Measurements from ENCODE around the gene ASB13. TPM values are rescaled to one million over a fixed set of nuclear protein-coding genes. Genes with fewer than 3 reads are reported as not detected.

Gene ASB13
- total and polyA plus RNA-seq, 2 of the 13 experiments (the other 11 are each of a cell fraction or from before 2014, with no cell fraction given) = 9.3 to 15.4 TPM

DNA sequence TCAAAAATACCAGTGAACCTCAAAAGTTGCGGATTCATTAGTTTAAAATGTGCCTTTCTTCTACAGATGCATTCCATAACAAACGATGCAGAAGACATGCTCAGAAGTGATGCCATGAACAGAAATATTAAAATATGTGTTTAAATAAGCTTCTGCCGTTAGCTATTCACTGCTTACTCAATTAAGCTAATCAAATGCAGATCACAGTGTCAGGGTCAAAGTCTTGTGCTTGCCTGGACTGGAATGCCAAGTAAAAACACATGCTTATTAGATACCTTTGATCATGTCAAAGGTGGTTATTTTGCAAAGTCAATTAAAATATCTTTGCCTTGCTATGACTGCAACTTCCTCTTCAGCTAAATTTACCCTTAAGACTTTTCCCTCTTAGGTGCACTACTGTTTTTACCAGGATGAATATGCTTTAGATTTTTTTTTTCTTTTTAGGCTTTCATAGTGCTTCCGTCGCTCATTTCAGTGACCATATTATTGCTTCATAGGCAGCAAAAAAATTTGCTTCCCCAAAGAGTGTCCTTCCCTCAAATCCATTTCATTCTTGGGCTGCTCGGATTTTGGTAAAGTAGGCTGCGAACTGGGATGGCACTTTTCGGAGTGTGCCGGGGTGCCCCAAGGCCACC is 905 bp downstream of the ASB13 start (continued):
- TF ChIP-seq, protein P1, sequence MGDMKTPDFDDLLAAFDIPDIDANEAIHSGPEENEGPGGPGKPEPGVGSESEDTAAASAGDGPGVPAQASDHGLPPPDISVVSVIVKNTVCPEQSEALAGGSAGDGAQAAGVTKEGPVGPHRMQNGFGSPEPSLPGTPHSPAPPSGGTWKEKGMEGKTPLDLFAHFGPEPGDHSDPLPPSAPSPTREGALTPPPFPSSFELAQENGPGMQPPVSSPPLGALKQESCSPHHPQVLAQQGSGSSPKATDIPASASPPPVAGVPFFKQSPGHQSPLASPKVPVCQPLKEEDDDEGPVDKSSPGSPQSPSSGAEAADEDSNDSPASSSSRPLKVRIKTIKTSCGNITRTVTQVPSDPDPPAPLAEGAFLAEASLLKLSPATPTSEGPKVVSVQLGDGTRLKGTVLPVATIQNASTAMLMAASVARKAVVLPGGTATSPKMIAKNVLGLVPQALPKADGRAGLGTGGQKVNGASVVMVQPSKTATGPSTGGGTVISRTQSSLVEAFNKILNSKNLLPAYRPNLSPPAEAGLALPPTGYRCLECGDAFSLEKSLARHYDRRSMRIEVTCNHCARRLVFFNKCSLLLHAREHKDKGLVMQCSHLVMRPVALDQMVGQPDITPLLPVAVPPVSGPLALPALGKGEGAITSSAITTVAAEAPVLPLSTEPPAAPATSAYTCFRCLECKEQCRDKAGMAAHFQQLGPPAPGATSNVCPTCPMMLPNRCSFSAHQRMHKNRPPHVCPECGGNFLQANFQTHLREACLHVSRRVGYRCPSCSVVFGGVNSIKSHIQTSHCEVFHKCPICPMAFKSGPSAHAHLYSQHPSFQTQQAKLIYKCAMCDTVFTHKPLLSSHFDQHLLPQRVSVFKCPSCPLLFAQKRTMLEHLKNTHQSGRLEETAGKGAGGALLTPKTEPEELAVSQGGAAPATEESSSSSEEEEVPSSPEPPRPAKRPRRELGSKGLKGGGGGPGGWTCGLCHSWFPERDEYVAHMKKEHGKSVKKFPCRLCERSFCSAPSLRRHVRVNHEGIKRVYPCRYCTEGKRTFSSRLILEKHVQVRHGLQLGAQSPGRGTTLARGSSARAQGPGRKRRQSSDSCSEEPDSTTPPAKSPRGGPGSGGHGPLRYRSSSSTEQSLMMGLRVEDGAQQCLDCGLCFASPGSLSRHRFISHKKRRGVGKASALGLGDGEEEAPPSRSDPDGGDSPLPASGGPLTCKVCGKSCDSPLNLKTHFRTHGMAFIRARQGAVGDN (CRISPR knock-in tag; IDR thresholded peaks at IDR 0.05) = no peak
- peak; percentile 20; the same call in 1 of the 2 replicates for TF ChIP-seq HNF4G (IDR thresholded peaks at IDR 0.05; ENCODE audit: borderline replicate concordance, low read depth, low read length)
- TF ChIP-seq HNF4G (CRISPR knock-in tag; IDR thresholded peaks at IDR 0.05; ENCODE audit: borderline replicate concordance, low read depth) = no peak
- no peak for TF ChIP-seq ZNF549 (CRISPR knock-in tag; IDR thresholded peaks at IDR 0.05)
- TF ChIP-seq RBM39 (IDR thresholded peaks at IDR 0.05; ENCODE audit: low read depth, low read length, poor library complexity, severe bottlenecking) = no peak
- TF ChIP-seq ZFP1 (CRISPR knock-in tag; IDR thresholded peaks at IDR 0.05) = no peak
- no peak for TF ChIP-seq ZNF326 (CRISPR knock-in tag; IDR thresholded peaks at IDR 0.05; ENCODE audit: borderline replicate concordance)
- TF ChIP-seq ZNF577 (CRISPR knock-in tag; IDR thresholded peaks at IDR 0.05; ENCODE audit: borderline replicate concordance, low read depth) = no peak
- TF ChIP-seq, protein P2, sequence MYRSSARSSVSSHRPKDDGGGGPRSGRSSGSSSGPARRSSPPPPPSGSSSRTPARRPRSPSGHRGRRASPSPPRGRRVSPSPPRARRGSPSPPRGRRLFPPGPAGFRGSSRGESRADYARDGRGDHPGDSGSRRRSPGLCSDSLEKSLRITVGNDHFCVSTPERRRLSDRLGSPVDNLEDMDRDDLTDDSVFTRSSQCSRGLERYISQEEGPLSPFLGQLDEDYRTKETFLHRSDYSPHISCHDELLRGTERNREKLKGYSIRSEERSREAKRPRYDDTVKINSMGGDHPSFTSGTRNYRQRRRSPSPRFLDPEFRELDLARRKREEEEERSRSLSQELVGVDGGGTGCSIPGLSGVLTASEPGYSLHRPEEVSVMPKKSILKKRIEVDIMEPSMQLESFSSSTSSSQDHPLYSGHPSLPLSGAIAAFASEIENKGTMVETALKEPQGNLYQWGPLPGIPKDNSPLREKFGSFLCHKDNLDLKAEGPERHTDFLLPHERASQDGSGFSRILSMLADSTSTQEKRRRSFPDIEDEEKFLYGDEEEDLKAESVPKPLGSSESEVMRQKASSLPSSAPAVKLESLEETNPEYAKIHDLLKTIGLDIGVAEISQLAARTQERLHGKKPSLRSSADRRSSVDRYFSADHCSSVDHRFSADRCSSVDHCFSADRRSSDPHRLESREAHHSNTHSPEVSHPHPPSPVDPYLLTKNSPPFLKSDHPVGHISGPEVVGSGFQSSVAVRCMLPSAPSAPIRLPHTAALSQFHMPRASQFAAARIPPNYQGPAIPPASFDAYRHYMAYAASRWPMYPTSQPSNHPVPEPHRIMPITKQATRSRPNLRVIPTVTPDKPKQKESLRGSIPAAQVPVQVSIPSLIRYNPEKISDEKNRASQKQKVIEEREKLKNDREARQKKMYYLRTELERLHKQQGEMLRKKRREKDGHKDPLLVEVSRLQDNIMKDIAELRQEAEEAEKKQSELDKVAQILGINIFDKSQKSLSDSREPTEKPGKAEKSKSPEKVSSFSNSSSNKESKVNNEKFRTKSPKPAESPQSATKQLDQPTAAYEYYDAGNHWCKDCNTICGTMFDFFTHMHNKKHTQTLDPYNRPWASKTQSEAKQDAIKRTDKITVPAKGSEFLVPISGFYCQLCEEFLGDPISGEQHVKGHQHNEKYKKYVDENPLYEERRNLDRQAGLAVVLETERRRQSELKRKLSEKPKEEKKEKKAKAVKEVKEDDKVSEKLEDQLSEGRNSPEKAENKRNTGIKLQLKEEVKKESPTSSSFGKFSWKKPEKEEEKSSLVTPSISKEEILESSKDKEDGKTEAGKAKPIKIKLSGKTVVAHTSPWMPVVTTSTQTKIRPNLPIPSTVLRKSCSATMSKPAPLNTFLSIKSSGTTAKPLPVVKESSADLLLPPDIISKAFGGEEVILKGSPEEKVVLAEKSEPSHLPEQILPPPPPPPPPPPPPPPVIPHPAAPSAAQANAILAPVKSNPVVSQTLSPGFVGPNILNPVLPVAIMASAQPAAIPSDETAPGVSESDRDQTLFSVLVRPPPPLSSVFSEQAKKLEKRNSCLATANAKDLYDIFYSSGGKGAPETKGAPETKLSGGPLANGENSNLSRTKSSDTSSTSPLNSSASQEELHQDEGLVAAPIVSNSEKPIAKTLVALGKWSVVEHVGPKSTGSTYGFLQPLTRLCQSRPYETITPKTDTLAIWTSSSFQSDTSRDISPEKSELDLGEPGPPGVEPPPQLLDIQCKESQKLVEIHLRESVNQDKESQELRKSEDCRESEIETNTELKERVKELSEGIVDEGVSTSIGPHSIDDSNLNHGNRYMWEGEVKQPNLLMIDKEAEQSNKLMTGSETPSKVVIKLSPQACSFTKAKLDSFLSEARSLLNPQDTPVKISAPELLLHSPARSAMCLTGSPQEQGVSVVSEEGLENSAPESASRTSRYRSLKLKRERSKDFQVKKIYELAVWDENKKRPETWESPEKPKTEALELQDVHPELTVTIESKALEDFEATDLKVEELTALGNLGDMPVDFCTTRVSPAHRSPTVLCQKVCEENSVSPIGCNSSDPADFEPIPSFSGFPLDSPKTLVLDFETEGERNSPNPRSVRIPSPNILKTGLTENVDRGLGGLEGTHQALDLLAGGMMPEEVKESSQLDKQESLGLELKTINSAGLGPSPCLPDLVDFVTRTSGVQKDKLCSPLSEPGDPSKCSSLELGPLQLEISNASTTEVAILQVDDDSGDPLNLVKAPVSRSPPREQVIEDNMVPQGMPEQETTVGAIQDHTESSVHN (CRISPR knock-in tag; IDR thresholded peaks at IDR 0.05) = no peak
- TF ChIP-seq ZNF317 (CRISPR knock-in tag; IDR thresholded peaks at IDR 0.05) = 0 out of 2 replicates have a peak, but pooled peaks have one; percentile 2
- TF ChIP-seq, protein P3, sequence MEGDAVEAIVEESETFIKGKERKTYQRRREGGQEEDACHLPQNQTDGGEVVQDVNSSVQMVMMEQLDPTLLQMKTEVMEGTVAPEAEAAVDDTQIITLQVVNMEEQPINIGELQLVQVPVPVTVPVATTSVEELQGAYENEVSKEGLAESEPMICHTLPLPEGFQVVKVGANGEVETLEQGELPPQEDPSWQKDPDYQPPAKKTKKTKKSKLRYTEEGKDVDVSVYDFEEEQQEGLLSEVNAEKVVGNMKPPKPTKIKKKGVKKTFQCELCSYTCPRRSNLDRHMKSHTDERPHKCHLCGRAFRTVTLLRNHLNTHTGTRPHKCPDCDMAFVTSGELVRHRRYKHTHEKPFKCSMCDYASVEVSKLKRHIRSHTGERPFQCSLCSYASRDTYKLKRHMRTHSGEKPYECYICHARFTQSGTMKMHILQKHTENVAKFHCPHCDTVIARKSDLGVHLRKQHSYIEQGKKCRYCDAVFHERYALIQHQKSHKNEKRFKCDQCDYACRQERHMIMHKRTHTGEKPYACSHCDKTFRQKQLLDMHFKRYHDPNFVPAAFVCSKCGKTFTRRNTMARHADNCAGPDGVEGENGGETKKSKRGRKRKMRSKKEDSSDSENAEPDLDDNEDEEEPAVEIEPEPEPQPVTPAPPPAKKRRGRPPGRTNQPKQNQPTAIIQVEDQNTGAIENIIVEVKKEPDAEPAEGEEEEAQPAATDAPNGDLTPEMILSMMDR (CRISPR knock-in tag; IDR thresholded peaks at IDR 0.05) = no peak
- TF ChIP-seq SMARCE1 (IDR thresholded peaks at IDR 0.05; ENCODE audit: borderline replicate concordance) = no peak
- TF ChIP-seq, protein P4, sequence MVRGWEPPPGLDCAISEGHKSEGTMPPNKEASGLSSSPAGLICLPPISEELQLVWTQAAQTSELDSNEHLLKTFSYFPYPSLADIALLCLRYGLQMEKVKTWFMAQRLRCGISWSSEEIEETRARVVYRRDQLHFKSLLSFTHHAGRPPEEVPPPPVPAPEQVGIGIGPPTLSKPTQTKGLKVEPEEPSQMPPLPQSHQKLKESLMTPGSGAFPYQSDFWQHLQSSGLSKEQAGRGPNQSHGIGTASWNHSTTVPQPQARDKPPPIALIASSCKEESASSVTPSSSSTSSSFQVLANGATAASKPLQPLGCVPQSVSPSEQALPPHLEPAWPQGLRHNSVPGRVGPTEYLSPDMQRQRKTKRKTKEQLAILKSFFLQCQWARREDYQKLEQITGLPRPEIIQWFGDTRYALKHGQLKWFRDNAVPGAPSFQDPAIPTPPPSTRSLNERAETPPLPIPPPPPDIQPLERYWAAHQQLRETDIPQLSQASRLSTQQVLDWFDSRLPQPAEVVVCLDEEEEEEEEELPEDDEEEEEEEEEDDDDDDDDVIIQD (CRISPR knock-in tag; IDR thresholded peaks at IDR 0.05; ENCODE audit: low read depth) = 0 out of 2 replicates have a peak, but pooled peaks have one; percentile 12
